Mesothelial cell of epicardium (in vitro differentiated cells): ENCODE data around the gene ZDBF2. TPM values are rescaled to one million over a fixed set of nuclear protein-coding genes. Genes with fewer than 3 reads are reported as not detected.

Source experiments
- DNase-seq, 2 experiments: peaks; one replicate each; pipeline ENCODE4 v3.0.0; 2021; ENCODE audit warnings: low spot score in 2 of 2; ENCODE audit not compliant: unreplicated experiment in 2 of 2
- H3K27ac Mint-ChIP-seq: 2 replicates; pipeline ENCODE4 v1.8.0; 2021; ENCODE audit warnings: mixed read lengths
- H3K27me3 Mint-ChIP-seq: 2 replicates; pipeline ENCODE4 v1.8.0; 2021; ENCODE audit warnings: low read depth, mixed read lengths
- H3K36me3 Mint-ChIP-seq: 2 replicates; pipeline ENCODE4 v1.8.0; 2021; ENCODE audit warnings: mixed read lengths
- H3K4me1 Mint-ChIP-seq: 2 replicates; pipeline ENCODE4 v1.8.0; 2021; ENCODE audit warnings: mixed read lengths
- H3K4me3 Mint-ChIP-seq: 2 replicates; pipeline ENCODE4 v1.8.0; 2021; ENCODE audit warnings: mild to moderate bottlenecking, moderate library complexity, mixed read lengths
- H3K9me3 Mint-ChIP-seq: 2 replicates; pipeline ENCODE4 v1.8.0; 2021; ENCODE audit warnings: mixed read lengths
- CTCF ChIP-seq: fragments of 200-600 bp; sonication (generic); IDR thresholded peaks from one replicate; pipeline ENCODE4 v1.5.0; 2021; ENCODE audit warnings: antibody characterized with exemption; ENCODE audit not compliant: unreplicated experiment
- total RNA-seq: library from RNA; stranded (reverse); gene quantifications from 3 replicates; pipeline ENCODE4 v1.2.1, GENCODE V29; 2021

ZDBF2 gene
- total RNA-seq, 1 donor from 2014 or later: 49.5 TPM

GRCh38 chr2:206323033-206323432 lies 48.6 kb downstream of the ZDBF2 start:
- H3K4me3 Mint-ChIP-seq: no peak overlapping the region
- no peaks in the 10 kb centered on the region for H3K27me3 Mint-ChIP-seq
- no peak for DNase-seq
- H3K36me3 Mint-ChIP-seq: peaks cover 12% of the 10 kb centered on the region
- H3K9me3 Mint-ChIP-seq: peaks cover 13% of the 10 kb centered on the region
- H3K4me1 Mint-ChIP-seq: no peaks in the 10 kb centered on the region
- no peak for TF ChIP-seq CTCF
- no peak overlapping the region for H3K27ac Mint-ChIP-seq

- H3K4me1 Mint-ChIP-seq: no peaks in the 10 kb centered on the region
- no peaks in the 10 kb centered on the region for H3K27me3 Mint-ChIP-seq
- H3K9me3 Mint-ChIP-seq: peaks cover 12% of the 10 kb centered on the region
- TF ChIP-seq CTCF: no peak
- peaks cover 8% of the 10 kb centered on the region for H3K36me3 Mint-ChIP-seq
- no peak overlapping the region for H3K27ac Mint-ChIP-seq
- no peak overlapping the region for H3K4me3 Mint-ChIP-seq
- no peak for DNase-seq
Observed at GRCh38 chr2:206323486-206323885, 49.0 kb downstream of the ZDBF2 start.

- no peak for DNase-seq
- no peaks in the 10 kb centered on the region for H3K4me1 Mint-ChIP-seq
- no peaks in the 10 kb centered on the region for H3K27me3 Mint-ChIP-seq
- H3K27ac Mint-ChIP-seq: no peak overlapping the region
- H3K4me3 Mint-ChIP-seq: no peak overlapping the region
- H3K36me3 Mint-ChIP-seq: no peaks in the 10 kb centered on the region
- TF ChIP-seq CTCF: no peak
- peaks cover 5% of the 10 kb centered on the region for H3K9me3 Mint-ChIP-seq
Observed at GRCh38 chr2:206324869-206325268, 50.4 kb downstream of the ZDBF2 start.

- Mint-ChIP-seq H3K27me3 (no peaks in the 10 kb centered on the region), H3K27ac (no peak overlapping the region), H3K9me3 (no peaks in the 10 kb centered on the region), H3K4me3 (no peak overlapping the region), H3K36me3 (no peaks in the 10 kb centered on the region), H3K4me1 (no peaks in the 10 kb centered on the region)
- no peak for DNase-seq
- no peak for TF ChIP-seq CTCF
Observed at GRCh38 chr2:206328974-206329373, 54.5 kb downstream of the ZDBF2 start.

GRCh38 chr2:206336861-206337260 lies 62.4 kb downstream of the ZDBF2 start:
- H3K27ac Mint-ChIP-seq: no peak overlapping the region
- H3K4me1 Mint-ChIP-seq: no peaks in the 10 kb centered on the region
- DNase-seq: no peak
- TF ChIP-seq CTCF: no peak
- peaks cover 4% of the 10 kb centered on the region for H3K9me3 Mint-ChIP-seq
- peaks cover 5% of the 10 kb centered on the region for H3K27me3 Mint-ChIP-seq
- H3K36me3 Mint-ChIP-seq: no peaks in the 10 kb centered on the region
- H3K4me3 Mint-ChIP-seq: no peak overlapping the region

- peaks cover 5% of the 10 kb centered on the region for H3K9me3 Mint-ChIP-seq
- H3K27ac Mint-ChIP-seq: no peak overlapping the region
- H3K4me1 Mint-ChIP-seq: no peaks in the 10 kb centered on the region
- no peak for DNase-seq
- no peaks in the 10 kb centered on the region for H3K36me3 Mint-ChIP-seq
- no peak for TF ChIP-seq CTCF
- H3K4me3 Mint-ChIP-seq: no peak overlapping the region
- H3K27me3 Mint-ChIP-seq: peaks cover 5% of the 10 kb centered on the region
Observed at GRCh38 chr2:206337956-206338355, 63.5 kb downstream of the ZDBF2 start.
